HG03460 (cell line): ENCODE data around the gene NEIL3.

Experiments
- ATAC-seq: cut with Tn5 transposase; IDR thresholded peaks from one replicate; pipeline ENCODE4 v1.9.1; 2021; ENCODE audit not compliant: unreplicated experiment

Gene NEIL3

GRCh38 chr4:177367336-177367735, 57.7 kb downstream of the NEIL3 start:
- ATAC-seq = no peak

GRCh38 chr4:177369372-177369771, 59.7 kb downstream of the NEIL3 start:
- no peak for ATAC-seq

GRCh38 chr4:177371461-177371860, 61.8 kb downstream of the NEIL3 start:
- ATAC-seq = no peak

GRCh38 chr4:177374966-177375365, 65.3 kb downstream of the NEIL3 start:
- no peak for ATAC-seq

- no peak for ATAC-seq
Observed at GRCh38 chr4:177375372-177375771, 65.7 kb downstream of the NEIL3 start.

- no peak for ATAC-seq
Observed at GRCh38 chr4:177376024-177376423, 66.3 kb downstream of the NEIL3 start.

- peak; percentile 59 for ATAC-seq
Observed at GRCh38 chr4:177380730-177381287, 71.1 kb downstream of the NEIL3 start.

GRCh38 chr4:177381762-177382310, 72.2 kb downstream of the NEIL3 start:
- ATAC-seq = no peak

GRCh38 chr4:177384856-177385397, 75.3 kb downstream of the NEIL3 start:
- no peak for ATAC-seq

GRCh38 chr4:177385576-177386277, 76.1 kb downstream of the NEIL3 start:
- no peak for ATAC-seq

- no peak for ATAC-seq
Observed at GRCh38 chr4:177386278-177386815, 76.7 kb downstream of the NEIL3 start.

- ATAC-seq = no peak
Observed at GRCh38 chr4:177391287-177391686, 81.6 kb downstream of the NEIL3 start.

- no peak for ATAC-seq
Observed at GRCh38 chr4:177391953-177392352, 82.3 kb downstream of the NEIL3 start.

GRCh38 chr4:177393236-177393635, 83.6 kb downstream of the NEIL3 start:
- no peak for ATAC-seq

- ATAC-seq = no peak
Observed at GRCh38 chr4:177396352-177396751, 86.7 kb downstream of the NEIL3 start.

- no peak for ATAC-seq
Observed at GRCh38 chr4:177400030-177400429, 90.4 kb downstream of the NEIL3 start.

- ATAC-seq = no peak
Observed at GRCh38 chr4:177401658-177402273, 92.1 kb downstream of the NEIL3 start.

GRCh38 chr4:177403746-177404145, 94.1 kb downstream of the NEIL3 start:
- no peak for ATAC-seq

- ATAC-seq = no peak
Observed at GRCh38 chr4:177404342-177404741, 94.7 kb downstream of the NEIL3 start.

GRCh38 chr4:177404986-177405385, 95.3 kb downstream of the NEIL3 start:
- ATAC-seq = no peak

- ATAC-seq = no peak
Observed at GRCh38 chr4:177405508-177405907, 95.8 kb downstream of the NEIL3 start.

- no peak for ATAC-seq
Observed at GRCh38 chr4:177408023-177408422, 98.3 kb downstream of the NEIL3 start.
